ACHN (cell line): ENCODE data around the gene PNPLA4.
A peak's percentile ranks its signal among the peaks of the same experiment; 100 is the strongest.

Experiments
- DNase-seq: peaks from one replicate; pipeline ENCODE4 v3.0.0-alpha.2; 2015
- in situ Hi-C: cut with HindIII; loops from 2 replicates; pipeline ENCODE4 v1.10.0; 2017; ENCODE audit warnings: low sequenced_read_pairs, low pct_ligation_motif_present, low pct_unique_long_range_greater_than_20kb

PNPLA4 gene

DNA sequence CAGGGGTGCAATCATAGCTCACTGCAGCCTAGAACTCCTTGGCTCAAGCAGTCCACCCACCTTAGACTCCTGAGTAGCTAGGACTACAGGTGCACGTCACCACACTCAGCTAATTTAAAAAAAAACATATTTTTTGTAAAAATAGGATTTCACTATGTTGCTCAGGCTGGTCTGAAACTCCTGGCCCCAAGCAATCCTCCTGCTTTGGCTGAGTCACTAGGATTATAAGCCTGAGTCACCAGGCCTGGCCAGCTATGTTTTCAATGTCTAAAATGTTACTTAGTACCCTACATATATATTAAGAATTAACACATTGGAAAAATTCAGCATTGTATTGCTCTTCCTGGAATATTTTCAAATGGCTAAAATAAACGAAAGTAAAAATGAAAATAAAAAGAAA is 37.5 kb downstream of the PNPLA4 start:
- peak; percentile 14 for DNase-seq
- in situ Hi-C loops = no loop called here

DNA sequence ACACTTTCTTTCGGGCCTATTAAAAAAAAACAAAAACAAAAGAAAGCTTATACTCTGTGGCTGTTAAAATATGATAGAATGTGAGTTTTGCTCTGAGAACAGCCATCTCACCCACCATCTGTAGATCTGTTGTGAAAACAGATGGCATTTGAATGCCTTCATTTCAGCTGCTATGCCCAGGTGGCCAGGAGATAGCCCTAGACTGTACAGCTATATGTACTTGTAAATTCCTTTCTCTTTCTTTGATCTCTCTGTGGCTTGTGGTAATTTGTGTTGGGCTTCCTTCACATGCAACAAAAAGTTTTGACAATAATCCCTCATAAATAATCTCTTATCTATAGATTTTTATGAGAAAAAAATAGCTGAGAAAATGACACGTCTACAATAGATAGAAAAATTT is 38.1 kb downstream of the PNPLA4 start:
- DNase-seq = no peak
- in situ Hi-C loops = no loop called here

DNA sequence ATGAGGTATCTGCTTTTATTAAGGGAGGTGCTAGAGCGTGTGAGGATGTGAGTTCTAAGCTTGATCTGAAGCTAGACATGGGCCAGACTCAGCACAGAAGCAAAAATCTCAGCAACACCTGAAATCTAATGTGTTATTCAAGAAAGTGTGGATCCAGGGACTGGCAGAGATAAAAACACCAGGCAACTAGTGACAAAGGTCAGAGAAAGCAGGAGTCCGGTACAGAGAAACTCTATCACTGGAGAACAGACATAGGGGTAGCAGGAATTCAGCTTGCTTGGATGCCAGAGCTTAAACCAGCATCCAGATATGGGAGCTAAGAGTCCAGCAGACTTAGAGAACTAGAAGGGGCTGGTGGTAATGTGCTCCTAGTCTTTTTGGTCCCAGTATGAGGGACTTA is 50.3 kb downstream of the PNPLA4 start:
- no peak for DNase-seq
- in situ Hi-C loops = no loop called here

- no peak for DNase-seq
- in situ Hi-C loops = no loop called here
These were observed 55.2 kb downstream of the PNPLA4 start for GRCh38 chrX:7872042-7872441.

GRCh38 chrX:7852166-7852565 is 75.0 kb downstream of the PNPLA4 start:
- DNase-seq = no peak
- in situ Hi-C loops = no loop called here
